Stimulated activated CD4-positive, alpha-beta T cell treated with anti-CD3 and anti-CD28 coated beads, Interleukin-15, amount 100 ng/mL, for 48 hours (primary cell): ENCODE results near the gene NME8.

Experiments
- DNase-seq, 2 donors: peaks; one replicate each; pipeline ENCODE4 v3.0.0-alpha.2; 2020; ENCODE audit warnings: low read depth in 2 of 2

Gene NME8

DNA sequence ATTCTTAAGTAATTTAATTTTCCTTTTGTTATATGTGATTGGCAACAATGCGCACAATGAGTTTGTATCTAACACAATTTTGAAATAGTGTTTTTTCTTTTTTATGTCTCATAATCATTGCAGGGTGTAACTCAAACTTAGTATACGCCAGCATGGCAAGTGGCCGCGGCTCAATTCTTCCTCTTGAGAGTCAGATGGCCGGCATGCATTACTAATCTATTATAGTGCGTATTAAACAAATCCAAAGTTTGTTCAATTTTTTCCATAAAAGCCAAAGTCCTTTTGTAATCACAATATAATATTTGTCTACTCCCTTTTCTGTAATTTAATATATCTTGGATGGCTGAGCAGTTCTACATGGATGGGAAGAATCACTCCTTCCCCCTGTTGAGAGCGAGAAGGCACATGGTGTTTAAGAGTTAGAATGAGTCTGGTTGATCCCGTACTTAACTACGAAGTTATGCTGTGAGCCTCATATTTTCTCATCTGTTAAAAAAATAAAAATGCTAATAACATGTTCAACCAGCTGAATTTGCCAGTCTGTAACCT, 84.7 kb downstream of the NME8 start:
- DNase-seq = no peak

DNA sequence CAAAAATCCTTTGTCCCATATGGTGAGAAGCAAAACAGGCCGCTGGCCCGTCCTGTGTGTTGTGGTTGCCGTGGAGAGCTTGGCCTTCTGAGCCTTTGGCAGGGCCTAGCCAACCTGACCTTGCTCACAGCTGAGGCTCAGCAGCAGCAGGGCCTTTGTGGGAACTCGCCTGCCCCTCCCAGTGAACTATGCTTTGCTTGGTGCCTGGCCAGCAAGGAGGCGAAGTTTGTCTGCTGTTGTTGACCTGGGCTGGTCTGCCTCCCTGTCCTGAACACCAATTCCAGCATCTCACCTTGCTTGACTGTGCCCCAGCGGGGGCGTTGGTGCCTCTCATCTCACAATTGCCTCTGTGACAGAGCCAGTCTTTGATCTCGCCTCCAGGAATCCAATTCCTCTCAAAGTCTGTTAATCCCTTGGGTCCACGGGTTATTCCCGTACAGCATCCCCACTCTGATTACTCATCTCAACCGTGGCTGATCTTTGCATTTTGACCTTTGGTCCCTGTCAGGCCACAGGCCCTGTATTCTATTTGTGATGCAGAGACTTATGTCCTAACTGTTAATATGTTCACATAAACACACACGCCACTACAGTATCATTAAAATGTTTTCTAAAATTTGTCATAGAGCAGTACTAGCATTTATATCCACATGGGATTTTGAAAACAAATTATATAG, 94.7 kb downstream of the NME8 start:
- no peak for DNase-seq

DNA sequence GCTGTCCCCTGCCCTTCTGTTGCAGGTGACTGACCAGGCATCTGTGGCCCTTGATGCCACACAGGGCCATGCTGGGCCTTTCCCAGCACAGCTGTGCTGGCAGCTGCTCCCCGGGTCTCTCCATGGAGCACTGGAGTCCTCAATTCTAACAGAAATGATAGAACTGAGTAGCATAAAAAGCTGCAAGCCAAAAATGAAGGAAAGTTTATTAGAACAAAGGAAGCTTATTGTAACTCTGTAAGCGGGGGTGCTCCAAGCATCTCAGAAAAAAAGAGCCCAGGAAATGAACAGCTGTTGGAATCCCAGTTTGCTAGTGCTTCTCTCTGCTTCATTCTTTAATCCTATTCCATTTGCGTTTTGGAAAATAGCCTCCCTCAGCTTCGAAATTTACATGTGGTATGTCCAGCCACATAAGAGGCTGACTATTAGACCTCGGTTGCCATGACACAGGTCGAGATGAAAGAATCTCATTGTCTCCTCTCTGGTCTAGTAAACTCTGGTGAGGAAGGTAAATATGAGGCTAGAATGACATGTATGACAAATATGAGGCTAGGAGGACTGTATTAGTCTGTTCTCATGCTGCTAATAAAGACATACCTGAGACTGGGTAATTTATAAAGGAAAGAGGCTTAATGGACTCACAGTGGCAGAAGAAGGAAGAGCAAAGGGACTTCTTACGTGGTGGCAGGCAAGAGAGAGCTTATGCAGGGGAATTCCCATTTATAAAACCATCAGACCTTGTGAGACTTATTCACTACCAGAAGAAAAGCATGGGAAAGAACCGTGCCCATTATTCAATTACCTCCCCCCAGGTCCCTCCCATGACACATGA, 95.7 kb downstream of the NME8 start:
- DNase-seq = no peak

DNA sequence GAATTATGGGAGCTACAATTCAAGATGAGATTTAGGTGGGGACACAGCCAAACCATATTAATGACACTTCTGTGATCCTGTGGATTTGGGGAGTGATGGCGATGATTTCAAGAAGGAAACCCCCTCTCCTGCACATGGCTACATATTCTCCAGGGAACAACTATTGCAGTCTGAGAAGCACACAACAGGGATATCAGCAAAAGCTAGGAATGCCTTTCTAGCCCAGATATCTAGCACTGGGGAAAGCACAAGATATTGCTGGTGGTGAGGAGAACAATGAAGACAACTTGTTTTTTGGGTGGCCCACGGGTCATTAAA, 96.3 kb downstream of the NME8 start:
- no peak for DNase-seq

DNA sequence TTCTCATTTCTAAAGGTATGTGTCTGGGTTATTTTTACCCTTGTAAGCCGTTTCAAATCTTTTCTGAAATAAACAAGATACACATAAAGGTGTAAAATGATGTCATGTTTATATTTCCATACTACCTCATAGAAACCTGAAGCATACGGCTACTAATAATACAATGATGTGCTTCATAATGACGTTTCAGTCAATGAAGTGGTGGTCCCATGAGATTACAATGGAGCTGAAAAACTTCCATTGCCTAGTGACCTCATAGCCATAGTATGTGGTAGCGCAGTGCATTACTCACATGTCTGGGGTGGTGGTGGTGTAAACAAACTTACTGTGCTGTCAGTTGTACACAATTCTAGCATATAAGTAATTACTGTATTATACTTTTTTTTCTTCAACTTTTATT, 96.9 kb downstream of the NME8 start:
- DNase-seq = no peak

DNA sequence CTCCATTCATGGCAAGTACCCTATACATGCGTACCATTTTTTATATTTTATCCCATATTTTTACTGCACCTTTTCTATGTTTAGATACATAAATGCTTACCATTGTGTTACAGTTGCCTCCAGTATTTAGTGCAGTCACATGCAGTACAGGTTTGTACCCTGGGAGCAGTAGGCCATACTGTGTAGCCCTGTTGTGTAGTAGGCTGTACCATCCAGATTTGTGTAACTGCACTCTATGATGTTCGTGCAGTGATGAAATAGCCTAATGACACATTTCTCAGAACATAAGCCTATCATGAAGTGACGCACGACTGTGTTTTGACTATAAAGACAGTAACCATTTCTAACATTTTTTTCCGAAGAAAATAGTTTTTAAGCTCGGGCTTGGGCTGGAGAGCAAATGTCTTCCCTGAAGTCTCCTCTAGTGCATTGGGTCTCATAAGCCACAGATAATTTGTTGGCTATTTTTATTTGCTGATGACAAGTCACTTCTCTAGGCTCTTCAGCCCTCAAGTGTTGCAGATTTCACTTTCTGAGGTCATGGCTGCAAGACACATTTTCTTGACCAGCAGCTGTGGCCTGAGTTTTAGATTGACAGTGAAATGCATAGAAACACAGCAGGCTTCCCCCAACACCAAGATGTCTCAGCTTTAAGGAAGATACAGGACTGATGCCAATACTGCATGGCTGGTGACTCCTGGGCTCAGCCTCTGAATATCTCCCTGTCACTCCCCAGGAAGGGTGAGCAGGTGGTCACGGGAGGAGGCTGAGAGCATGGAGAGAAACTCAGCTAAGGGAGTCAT, 98.9 kb downstream of the NME8 start:
- DNase-seq = no peak

DNA sequence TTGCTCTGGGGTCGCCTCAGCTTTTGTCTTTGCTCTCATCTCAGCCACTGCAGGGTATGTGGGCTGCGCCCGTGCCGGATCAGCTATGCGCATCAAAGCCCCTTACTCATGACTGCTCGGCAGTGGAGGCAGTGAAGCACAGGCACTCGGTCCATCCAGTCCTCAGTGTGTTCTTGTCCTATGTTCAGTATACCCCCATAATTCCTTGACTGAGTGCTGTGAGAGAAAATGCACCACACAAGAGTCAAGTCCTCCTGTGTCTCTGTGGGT, 99.5 kb downstream of the NME8 start:
- no peak for DNase-seq
